ENCODE results near the gene ZP1. TPM values are rescaled to one million over a fixed set of nuclear protein-coding genes. Genes with fewer than 3 reads are reported as not detected.

ZP1 gene
- polyA plus RNA-seq, 3 donors, result 0.12 to 0.32 TPM; not detected in 1

- no peak for DNase-seq (ENCODE audit: extremely low read depth in 1 of 11, low read depth in 9 of 11, low spot score in 4 of 11)
Observed at GRCh38 chr11:60857378-60858232, 9.7 kb upstream of the ZP1 start.

- no peak for DNase-seq (ENCODE audit: extremely low read depth in 1 of 11, low read depth in 9 of 11, low spot score in 4 of 11)
Observed at GRCh38 chr11:60858236-60858635, 9.1 kb upstream of the ZP1 start.

- DNase-seq (ENCODE audit: extremely low read depth in 1 of 11, low read depth in 9 of 11, low spot score in 4 of 11), result no peak
Observed at GRCh38 chr11:60858731-60859464, 8.4 kb upstream of the ZP1 start.

- no peak for DNase-seq (ENCODE audit: extremely low read depth in 1 of 11, low read depth in 9 of 11, low spot score in 4 of 11)
Observed at GRCh38 chr11:60859616-60860250, 7.6 kb upstream of the ZP1 start.

- DNase-seq (ENCODE audit: extremely low read depth in 1 of 11, low read depth in 9 of 11, low spot score in 4 of 11), result no peak
Observed at GRCh38 chr11:60860943-60861342, 6.4 kb upstream of the ZP1 start.

- no peak for DNase-seq (ENCODE audit: extremely low read depth in 1 of 11, low read depth in 9 of 11, low spot score in 4 of 11)
Observed at GRCh38 chr11:60862171-60862570, 5.2 kb upstream of the ZP1 start.

- DNase-seq (ENCODE audit: extremely low read depth in 1 of 11, low read depth in 9 of 11, low spot score in 4 of 11), result no peak
Observed at GRCh38 chr11:60863550-60864521, 3.5 kb upstream of the ZP1 start.

GRCh38 chr11:60864856-60865513, 2.4 kb upstream of the ZP1 start:
- DNase-seq (ENCODE audit: extremely low read depth in 1 of 11, low read depth in 9 of 11, low spot score in 4 of 11), result no peak

- DNase-seq (ENCODE audit: extremely low read depth in 1 of 11, low read depth in 9 of 11, low spot score in 4 of 11), result no peak
Observed at GRCh38 chr11:60867871-60868681, 734 bp downstream of the ZP1 start.

- DNase-seq (ENCODE audit: extremely low read depth in 1 of 11, low read depth in 9 of 11, low spot score in 4 of 11), result no peak
Observed at GRCh38 chr11:60868682-60869450, 1.5 kb downstream of the ZP1 start.

- no peak for DNase-seq (ENCODE audit: extremely low read depth in 1 of 11, low read depth in 9 of 11, low spot score in 4 of 11)
Observed at GRCh38 chr11:60869451-60869825, 2.1 kb downstream of the ZP1 start.

- no peak for DNase-seq (ENCODE audit: extremely low read depth in 1 of 11, low read depth in 9 of 11, low spot score in 4 of 11)
Observed at GRCh38 chr11:60870276-60870675, 2.9 kb downstream of the ZP1 start.

GRCh38 chr11:60870733-60871377, 3.5 kb downstream of the ZP1 start:
- no peak for DNase-seq (ENCODE audit: extremely low read depth in 1 of 11, low read depth in 9 of 11, low spot score in 4 of 11)

GRCh38 chr11:60871378-60872061, 4.2 kb downstream of the ZP1 start:
- no peak for DNase-seq (ENCODE audit: extremely low read depth in 1 of 11, low read depth in 9 of 11, low spot score in 4 of 11)

- DNase-seq (ENCODE audit: extremely low read depth in 1 of 11, low read depth in 9 of 11, low spot score in 4 of 11), result no peak
Observed at GRCh38 chr11:60872124-60872960, 5.0 kb downstream of the ZP1 start.
